Measurements from ENCODE around the gene PAK4.

PAK4 gene

GRCh38 chr19:39179754-39180153 is 54.2 kb downstream of the PAK4 start:
- Histone ChIP-seq H3K4me2 (ENCODE audit: low read depth, low read length, poor library complexity, severe bottlenecking) (no peak overlapping the region), H3K79me2 (ENCODE audit: insufficient read depth, low read length) (no peaks in the 10 kb centered on the region), H3K9me3 (ENCODE audit: insufficient read depth, low read length) (no peaks in the 10 kb centered on the region), H2AFZ (ENCODE audit: low read depth, low read length, severe bottlenecking) (no peak overlapping the region), H3K4me3 (ENCODE audit: insufficient read depth, low read length, poor library complexity, severe bottlenecking) (no peak overlapping the region), H3K9me2 (replicated peaks; ENCODE audit: insufficient read depth, low read length) (no peaks in the 10 kb centered on the region), H3K36me3 (ENCODE audit: low read length) (no peaks in the 10 kb centered on the region), H3K27ac (ENCODE audit: low read depth, low read length) (no peak overlapping the region), H3F3A (ENCODE audit: insufficient read depth) (no peaks in the 10 kb centered on the region), H3K27me3 (ENCODE audit: low read length) (no peaks in the 10 kb centered on the region), H3K9ac (ENCODE audit: low read length) (no peak overlapping the region), H4K20me1 (ENCODE audit: low read depth, low read length) (no peaks in the 10 kb centered on the region)
- no peak for TF ChIP-seq EZH2phosphoT487 (conservative IDR thresholded peaks at IDR 0.05; ENCODE audit: low read length)
- no peak for TF ChIP-seq CTCF (IDR thresholded peaks at IDR 0.05; ENCODE audit: insufficient read depth, low read length, poor library complexity, severe bottlenecking)

GRCh38 chr19:39180749-39181148 is 55.2 kb downstream of the PAK4 start:
- H3K36me3 ChIP-seq (ENCODE audit: low read length) = no peaks in the 10 kb centered on the region
- TF ChIP-seq CTCF (IDR thresholded peaks at IDR 0.05; ENCODE audit: insufficient read depth, low read length, poor library complexity, severe bottlenecking) (no peak), EZH2phosphoT487 (conservative IDR thresholded peaks at IDR 0.05; ENCODE audit: low read length) (no peak)
- no peak overlapping the region for H3K9ac ChIP-seq (ENCODE audit: low read length)
- H3K79me2 ChIP-seq (ENCODE audit: insufficient read depth, low read length) = no peaks in the 10 kb centered on the region
- no peaks in the 10 kb centered on the region for H3K9me2 ChIP-seq (replicated peaks; ENCODE audit: insufficient read depth, low read length)
- no peak overlapping the region for H3K27ac ChIP-seq (ENCODE audit: low read depth, low read length)
- no peak overlapping the region for H2AFZ ChIP-seq (ENCODE audit: low read depth, low read length, severe bottlenecking)
- H4K20me1 ChIP-seq (ENCODE audit: low read depth, low read length) = no peaks in the 10 kb centered on the region
- no peaks in the 10 kb centered on the region for H3F3A ChIP-seq (ENCODE audit: insufficient read depth)
- H3K4me3 ChIP-seq (ENCODE audit: insufficient read depth, low read length, poor library complexity, severe bottlenecking) = no peak overlapping the region
- H3K4me2 ChIP-seq (ENCODE audit: low read depth, low read length, poor library complexity, severe bottlenecking) = no peak overlapping the region
- no peaks in the 10 kb centered on the region for H3K9me3 ChIP-seq (ENCODE audit: insufficient read depth, low read length)
- H3K27me3 ChIP-seq (ENCODE audit: low read length) = no peaks in the 10 kb centered on the region

- Histone ChIP-seq H3F3A (ENCODE audit: insufficient read depth) (no peaks in the 10 kb centered on the region), H3K4me2 (ENCODE audit: low read depth, low read length, poor library complexity, severe bottlenecking) (no peak overlapping the region), H4K20me1 (ENCODE audit: low read depth, low read length) (no peaks in the 10 kb centered on the region), H3K27me3 (ENCODE audit: low read length) (no peaks in the 10 kb centered on the region), H3K9ac (ENCODE audit: low read length) (no peak overlapping the region), H3K79me2 (ENCODE audit: insufficient read depth, low read length) (no peaks in the 10 kb centered on the region), H3K9me2 (replicated peaks; ENCODE audit: insufficient read depth, low read length) (no peaks in the 10 kb centered on the region), H3K36me3 (ENCODE audit: low read length) (no peaks in the 10 kb centered on the region), H3K27ac (ENCODE audit: low read depth, low read length) (no peak overlapping the region), H3K9me3 (ENCODE audit: insufficient read depth, low read length) (no peaks in the 10 kb centered on the region), H3K4me3 (ENCODE audit: insufficient read depth, low read length, poor library complexity, severe bottlenecking) (no peak overlapping the region), H2AFZ (ENCODE audit: low read depth, low read length, severe bottlenecking) (no peak overlapping the region)
- TF ChIP-seq EZH2phosphoT487 (conservative IDR thresholded peaks at IDR 0.05; ENCODE audit: low read length) = no peak
- no peak for TF ChIP-seq CTCF (IDR thresholded peaks at IDR 0.05; ENCODE audit: insufficient read depth, low read length, poor library complexity, severe bottlenecking)
Observed at GRCh38 chr19:39181500-39182173, 56.1 kb downstream of the PAK4 start.

Data from SU-DHL-6 (cell line).